Panc1 (cell line): ENCODE measurements around the gene TARBP1. TPM values are rescaled to one million over a fixed set of nuclear protein-coding genes. Genes with fewer than 3 reads are reported as not detected.

ENCODE experiments used
- ATAC-seq: fragments of 200-7000 bp; cut with Tn5 transposase; 2 replicates; pipeline ENCODE4 v1.9.1; 2020; ENCODE audit warnings: mild to moderate bottlenecking, moderate library complexity
- BruUV-seq: library from RNA; stranded (reverse); fragments of 400-500 nt; replicated peaks from 2 replicates; lab custom pipeline; 2021; lab: Mats Ljungman, UMichigan
- CTCF ChIA-PET: fragments of 300-600 bp; sonication (Branson Sonifier 250); formaldehyde crosslinking; loops from one replicate; lab custom pipeline; 2022; ENCODE audit warnings: antibody characterized with exemption; lab: Charles Lee
- POLR2A ChIA-PET: fragments of 300-600 bp; sonication (Branson Sonifier 250); formaldehyde crosslinking; loops from one replicate; lab custom pipeline; 2022; ENCODE audit warnings: antibody characterized with exemption; lab: Charles Lee
- DNase-seq: peaks from one replicate; pipeline ENCODE4 v3.0.0-alpha.2; 2010; ENCODE audit warnings: low read depth, low spot score
- H3K27ac ChIP-seq: 2 replicates; pipeline ENCODE4 v1.5.1; 2011; ENCODE audit warnings: mild to moderate bottlenecking, low read length, inconsistent platforms
- H3K27me3 ChIP-seq: fragments of 200-500 bp; sonication (Bioruptor generic); 2 replicates; pipeline ENCODE4 v1.6.0; 2014; ENCODE audit warnings: low read length, inconsistent platforms; ENCODE audit not compliant: control insufficient read depth, insufficient read depth
- H3K36me3 ChIP-seq: fragments of 200-500 bp; sonication (Bioruptor generic); 2 replicates; pipeline ENCODE4 v1.5.1; 2014; ENCODE audit warnings: inconsistent platforms, mild to moderate bottlenecking, low read length, moderate library complexity; ENCODE audit not compliant: control insufficient read depth, insufficient read depth
- H3K4me1 ChIP-seq: 2 replicates; pipeline ENCODE4 v1.5.1; 2011; ENCODE audit warnings: inconsistent platforms, mild to moderate bottlenecking, low read length, moderate library complexity; ENCODE audit not compliant: control insufficient read depth, insufficient read depth
- H3K4me3 ChIP-seq, 2 experiments: 2 replicates each; pipeline ENCODE4 v1.5.1; 2011 to 2012; ENCODE audit warnings: low read depth in 2 of 2, low read length in 2 of 2, mild to moderate bottlenecking in 2 of 2, inconsistent platforms in 1 of 2, moderate library complexity in 1 of 2
- H3K9me3 ChIP-seq: fragments of 200-500 bp; sonication (Bioruptor generic); 2 replicates; pipeline ENCODE4 v1.5.1; 2014; ENCODE audit warnings: low read depth, mild to moderate bottlenecking, inconsistent platforms, low read length, moderate library complexity; ENCODE audit not compliant: control insufficient read depth, insufficient read depth
- CTCF ChIP-seq: fragments of 450-650 bp; IDR thresholded peaks from 2 replicates; pipeline ENCODE4 v1.5.1; 2017; ENCODE audit warnings: mild to moderate bottlenecking
- POLR2AphosphoS5 ChIP-seq: IDR thresholded peaks from 2 replicates; pipeline ENCODE4 v1.6.1; 2012; ENCODE audit warnings: mild to moderate bottlenecking, low read depth, low read length, moderate library complexity
- REST ChIP-seq, 2 experiments: IDR thresholded peaks; 2 replicates each; pipeline ENCODE4 v1.6.1; 2011 to 2012; ENCODE audit warnings: low read depth in 2 of 2, control low read depth in 1 of 2, low read length in 1 of 2, mild to moderate bottlenecking in 1 of 2, moderate library complexity in 1 of 2; ENCODE audit not compliant: insufficient read depth in 1 of 2
- SIN3A ChIP-seq: IDR thresholded peaks from 2 replicates; pipeline ENCODE4 v1.6.1; 2012; ENCODE audit warnings: low read depth, mild to moderate bottlenecking, low read length, moderate library complexity, borderline replicate concordance; ENCODE audit not compliant: insufficient read depth
- TCF7L2 ChIP-seq: IDR thresholded peaks from 2 replicates; pipeline ENCODE4 v1.6.1; 2011; ENCODE audit warnings: mild to moderate bottlenecking, low read depth, low read length, inconsistent platforms
- in situ Hi-C: cut with HindIII; loops from 2 replicates; pipeline ENCODE4 v1.10.0; 2016; ENCODE audit warnings: low sequenced_read_pairs, low pct_unique_long_range_greater_than_20kb
- intact Hi-C: fragments of 100-400 bp; cut with micrococcal nuclease; formaldehyde crosslinking; loops from one replicate; pipeline ENCODE4 v1.10.0; 2022; ENCODE audit not compliant: unreplicated experiment
- total RNA-seq: library from RNA; stranded (reverse); gene quantifications from one replicate; pipeline ENCODE4 v1.2.1, GENCODE V29; 2021; ENCODE audit not compliant: unreplicated experiment

The TARBP1 gene
- total RNA-seq, 1 experiment from 2014 or later = 45.0 TPM

- POLR2A ChIA-PET = no interaction called here
Measured at GRCh38 chr1:234427950-234428646, 50.9 kb downstream of the TARBP1 start.

GRCh38 chr1:234413990-234414389 lies 65.0 kb downstream of the TARBP1 start:
- TF ChIP-seq CTCF = no peak
- no peak for TF ChIP-seq REST (IDR thresholded peaks at IDR 0.05; ENCODE audit: insufficient read depth in 1 of 2, low read depth in 2 of 2, low read length in 1 of 2)
- TF ChIP-seq TCF7L2 = no peak
- TF ChIP-seq SIN3A = no peak
- Histone ChIP-seq H3K9me3 (no peaks in the 10 kb centered on the region), H3K36me3 (peaks cover 16% of the 10 kb centered on the region; the same call in 1 of the 2 replicates), H3K4me1 (no peaks in the 10 kb centered on the region), H3K4me3 (no peak overlapping the region), H3K27me3 (no peaks in the 10 kb centered on the region), H3K27ac (no peak overlapping the region)
- ATAC-seq = no peak
- DNase-seq = no peak
- intact Hi-C loops = no loop called here
- in situ Hi-C loops = no loop called here
- no TSS peak for BruUV-seq
- POLR2A ChIA-PET = no interaction called here
- CTCF ChIA-PET = interaction anchor here (0.8 kb wide), 1 partner anchor 9 kb away, joined by 3 read pairs; no protein-coding TSS in a partner anchor

More at GRCh38 chr1:234427950-234428646, 50.9 kb downstream of the TARBP1 start:
- in situ Hi-C loops = no loop called here
- CTCF ChIA-PET = interaction anchor here (0.7 kb wide), 1 partner anchor 988 kb away, joined by 3 read pairs; no protein-coding TSS in a partner anchor
- H3K27me3 ChIP-seq = no peaks in the 10 kb centered on the region
- no peak overlapping the region for H3K4me3 ChIP-seq
- no TSS peak for BruUV-seq
- H3K36me3 ChIP-seq = peaks cover 39% of the 10 kb centered on the region
- H3K4me1 ChIP-seq = no peaks in the 10 kb centered on the region
- no peak overlapping the region for H3K27ac ChIP-seq
- ATAC-seq (no peak), DNase-seq (no peak)
- intact Hi-C loops = no loop called here
- H3K9me3 ChIP-seq = no peaks in the 10 kb centered on the region
- TF ChIP-seq POLR2AphosphoS5 (no peak), CTCF (no peak), REST (IDR thresholded peaks at IDR 0.05; ENCODE audit: insufficient read depth in 1 of 2, low read depth in 2 of 2, low read length in 1 of 2) (no peak), SIN3A (no peak), TCF7L2 (no peak)
